MM.1S (cell line): Measurements from ENCODE around the gene PIK3R6.

Experiments
- DNase-seq: peaks from one replicate; pipeline ENCODE4 v3.0.0-alpha.2; 2015
- H2AFZ ChIP-seq: fragments of 300-600 bp; sonication (generic); 2 replicates; pipeline ENCODE4 v1.6.0; 2016; ENCODE audit warnings: antibody characterized with exemption, low read length
- H3F3A ChIP-seq: fragments of 300-600 bp; sonication (generic); 2 replicates; pipeline ENCODE4 v1.6.1; 2016; ENCODE audit warnings: mild to moderate bottlenecking, antibody characterized with exemption, low read length, moderate library complexity, mixed read lengths; ENCODE audit not compliant: insufficient read depth
- H3K27ac ChIP-seq: fragments of 300-600 bp; sonication (generic); 2 replicates; pipeline ENCODE4 v1.5.1; 2016; ENCODE audit warnings: mild to moderate bottlenecking, low read length
- H3K27me3 ChIP-seq: fragments of 300-600 bp; sonication (generic); replicated peaks from 2 replicates; pipeline ENCODE4 v1.6.0; 2016; ENCODE audit warnings: low read length; ENCODE audit not compliant: insufficient read depth
- H3K36me3 ChIP-seq: fragments of 300-600 bp; sonication (generic); replicated peaks from 2 replicates; pipeline ENCODE4 v1.6.1; 2016; ENCODE audit warnings: mild to moderate bottlenecking, low read length, mixed read lengths; ENCODE audit not compliant: insufficient read depth
- H3K4me1 ChIP-seq: fragments of 300-600 bp; sonication (generic); 2 replicates; pipeline ENCODE4 v1.6.1; 2016; ENCODE audit warnings: low read length, mixed read lengths
- H3K4me2 ChIP-seq: fragments of 300-600 bp; sonication (generic); 2 replicates; pipeline ENCODE4 v1.6.0; 2016; ENCODE audit warnings: low read depth, low read length
- H3K4me3 ChIP-seq: fragments of 300-600 bp; sonication (generic); 2 replicates; pipeline ENCODE4 v1.5.1; 2016; ENCODE audit warnings: low read length, mixed read lengths
- H3K79me2 ChIP-seq: fragments of 300-600 bp; sonication (generic); 2 replicates; pipeline ENCODE4 v1.6.1; 2016; ENCODE audit warnings: mixed run types, low read length, mixed read lengths
- H3K9ac ChIP-seq: fragments of 300-600 bp; sonication (generic); 2 replicates; pipeline ENCODE4 v1.6.1; 2016; ENCODE audit warnings: low read length, mixed read lengths
- H3K9me2 ChIP-seq: fragments of 300-600 bp; sonication (generic); replicated peaks from 2 replicates; pipeline ENCODE4 v1.6.1; 2016; ENCODE audit warnings: mild to moderate bottlenecking, low read length, mixed read lengths; ENCODE audit not compliant: insufficient read depth
- H3K9me3 ChIP-seq: fragments of 300-600 bp; sonication (generic); replicated peaks from 2 replicates; pipeline ENCODE4 v1.6.1; 2016; ENCODE audit warnings: mild to moderate bottlenecking, low read length, mixed read lengths; ENCODE audit not compliant: insufficient read depth
- H4K20me1 ChIP-seq: fragments of 300-600 bp; sonication (generic); 2 replicates; pipeline ENCODE4 v1.6.1; 2016; ENCODE audit warnings: mild to moderate bottlenecking, low read length, moderate library complexity, mixed read lengths; ENCODE audit not compliant: insufficient read depth
- CTCF ChIP-seq: fragments of 300-600 bp; sonication (generic); IDR thresholded peaks from 2 replicates; pipeline ENCODE4 v1.5.1; 2016; ENCODE audit warnings: antibody characterized with exemption, low read length, mixed read lengths
- EZH2 ChIP-seq: fragments of 300-600 bp; sonication (generic); optimal IDR thresholded peaks from 2 replicates; pipeline ENCODE3; 2017; ENCODE audit warnings: low read depth, mild to moderate bottlenecking, antibody characterized with exemption, low read length, mixed read lengths
- EZH2phosphoT487 ChIP-seq: fragments of 300-600 bp; sonication (generic); IDR thresholded peaks from 2 replicates; pipeline ENCODE4 v1.6.1; 2018; ENCODE audit warnings: antibody characterized with exemption, low read length

The PIK3R6 gene

GRCh38 chr17:8844229-8845218 is 22.9 kb downstream of the PIK3R6 start:
- Histone ChIP-seq H3K36me3 (no peaks in the 10 kb centered on the region), H3K9me3 (no peaks in the 10 kb centered on the region), H3K9me2 (no peaks in the 10 kb centered on the region), H3K4me2 (no peak overlapping the region), H3F3A (no peaks in the 10 kb centered on the region), H2AFZ (no peak overlapping the region), H3K79me2 (no peaks in the 10 kb centered on the region), H3K4me3 (no peak overlapping the region), H3K9ac (no peak overlapping the region), H3K27me3 (no peaks in the 10 kb centered on the region; the same call in 1 of the 2 replicates), H4K20me1 (no peaks in the 10 kb centered on the region), H3K27ac (no peak overlapping the region), H3K4me1 (no peaks in the 10 kb centered on the region)
- DNase-seq: no peak
- TF ChIP-seq EZH2phosphoT487: no peak
- no peak for TF ChIP-seq CTCF
- no peak for TF ChIP-seq EZH2

- TF ChIP-seq EZH2phosphoT487: no peak
- TF ChIP-seq CTCF: no peak
- no peak for TF ChIP-seq EZH2
- Histone ChIP-seq H3K27ac (no peak overlapping the region), H3K9ac (no peak overlapping the region), H3K4me2 (no peak overlapping the region), H3K36me3 (no peaks in the 10 kb centered on the region), H3K79me2 (no peaks in the 10 kb centered on the region), H4K20me1 (no peaks in the 10 kb centered on the region), H3K9me2 (no peaks in the 10 kb centered on the region), H3F3A (no peaks in the 10 kb centered on the region), H3K27me3 (peaks cover 4% of the 10 kb centered on the region), H2AFZ (no peak overlapping the region), H3K4me1 (no peaks in the 10 kb centered on the region), H3K9me3 (no peaks in the 10 kb centered on the region), H3K4me3 (no peak overlapping the region)
- DNase-seq: no peak
Measured at GRCh38 chr17:8843344-8843743, 24.1 kb downstream of the PIK3R6 start.

- no peaks in the 10 kb centered on the region for H3F3A ChIP-seq
- H3K9me3 ChIP-seq: no peaks in the 10 kb centered on the region
- no peak overlapping the region for H3K4me3 ChIP-seq
- no peaks in the 10 kb centered on the region for H3K36me3 ChIP-seq
- H2AFZ ChIP-seq: no peak overlapping the region
- no peak overlapping the region for H3K27ac ChIP-seq
- H3K27me3 ChIP-seq: peaks cover 19% of the 10 kb centered on the region
- TF ChIP-seq EZH2 (no peak), EZH2phosphoT487 (no peak), CTCF (no peak)
- no peak overlapping the region for H3K9ac ChIP-seq
- no peak overlapping the region for H3K4me2 ChIP-seq
- no peaks in the 10 kb centered on the region for H3K9me2 ChIP-seq
- H3K4me1 ChIP-seq: no peaks in the 10 kb centered on the region
- no peaks in the 10 kb centered on the region for H4K20me1 ChIP-seq
- no peak for DNase-seq
- no peaks in the 10 kb centered on the region for H3K79me2 ChIP-seq
Measured at GRCh38 chr17:8841844-8842243, 25.6 kb downstream of the PIK3R6 start.
